Non-pigmented ciliary epithelial cell (primary cell): ENCODE data around the gene ZNF799.
"Not testable (repeated sequence)": the region's sequence is repeated elsewhere in the genome, so short reads cannot be mapped to it uniquely, and the experiment has no call there.

Source experiments
- DNase-seq: peaks from one replicate; pipeline ENCODE4 v3.0.0-alpha.2; 2010; ENCODE audit warnings: low read depth

Gene ZNF799

GRCh38 chr19:12400633-12401502 is at the start of gene ZNF799:
ZNF799 (minus strand) TSS chr19:12401271; CDS start chr19:12401070, 201 bp downstream.
- DNase-seq: peak; percentile 82

GRCh38 chr19:12450844-12451243 is 49.8 kb upstream of the ZNF799 start:
- DNase-seq: no peak

- no peak for DNase-seq
Observed at GRCh38 chr19:12448808-12449207, 47.7 kb upstream of the ZNF799 start.

GRCh38 chr19:12440541-12441316 is 39.7 kb upstream of the ZNF799 start, which contains the start of gene ZNF443:
ZNF443 (minus strand) TSS chr19:12441021; CDS start chr19:12440914, 107 bp downstream.
- DNase-seq: peak; percentile 87

GRCh38 chr19:12439686-12440540 is 38.8 kb upstream of the ZNF799 start:
- not testable (repeated sequence) for DNase-seq

- not testable (repeated sequence) for DNase-seq
Observed at GRCh38 chr19:12430726-12431299, 29.7 kb upstream of the ZNF799 start.

- DNase-seq: no peak
Observed at GRCh38 chr19:12425888-12426274, 24.8 kb upstream of the ZNF799 start.

GRCh38 chr19:12425236-12425887 is 24.3 kb upstream of the ZNF799 start:
- DNase-seq: no peak

- not testable (repeated sequence) for DNase-seq
Observed at GRCh38 chr19:12417273-12417672, 16.2 kb upstream of the ZNF799 start.

GRCh38 chr19:12411893-12412292 is 10.8 kb upstream of the ZNF799 start:
- no peak for DNase-seq

GRCh38 chr19:12399901-12400632 is 1.0 kb downstream of the ZNF799 start:
- not testable (repeated sequence) for DNase-seq

GRCh38 chr19:12391148-12391547 is 9.9 kb downstream of the ZNF799 start:
- DNase-seq: not testable (repeated sequence)

- not testable (repeated sequence) for DNase-seq
Observed at GRCh38 chr19:12386365-12386764, 14.7 kb downstream of the ZNF799 start.

GRCh38 chr19:12380444-12380737 is 20.7 kb downstream of the ZNF799 start:
- no peak for DNase-seq

- DNase-seq: no peak
Observed at GRCh38 chr19:12379732-12380443, 21.2 kb downstream of the ZNF799 start.

GRCh38 chr19:12374026-12374425 is 27.0 kb downstream of the ZNF799 start:
- no peak for DNase-seq

- DNase-seq: peak; percentile 82
Observed at GRCh38 chr19:12365236-12366162, 35.6 kb downstream of the ZNF799 start, which contains the start of gene ZNF442. ZNF442 (minus strand) TSS chr19:12365683; CDS start chr19:12363631, 2,052 bp downstream.

GRCh38 chr19:12364391-12365235 is 36.5 kb downstream of the ZNF799 start:
- no peak for DNase-seq
